GM19193 (cell line): ENCODE results near the gene TMEM207.

Experiments used
- POLR2A ChIP-seq: IDR thresholded peaks from 4 replicates; pipeline ENCODE4 v1.6.1; 2011; ENCODE audit not compliant: insufficient read depth, insufficient read length; ENCODE audit errors: extremely low read depth

Gene TMEM207

DNA sequence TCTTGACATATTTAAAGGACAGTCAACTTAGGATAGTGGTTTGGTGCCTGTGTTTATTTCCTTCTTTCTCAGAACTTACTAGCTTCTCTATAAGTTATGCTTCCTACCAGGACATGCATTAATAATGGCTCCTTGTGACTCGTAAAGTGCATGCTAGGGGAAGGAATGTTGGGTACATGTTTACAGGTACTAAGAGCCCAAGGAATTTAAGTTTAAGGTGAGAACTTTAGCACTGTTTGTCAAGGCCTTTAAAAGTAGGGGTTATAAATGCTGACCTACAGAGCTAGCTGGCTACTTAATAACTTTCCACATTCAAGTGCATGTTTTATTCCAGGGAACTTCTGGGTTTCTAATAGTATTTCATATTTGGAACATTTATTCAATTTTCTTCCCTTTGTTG is at the start of gene TMEM207:
Gene TMEM207 (minus strand): TSS at position 101 of the 400 bp plus-strand sequence. CDS start 92 bp downstream, at position 9.
- no peak for TF ChIP-seq POLR2A

DNA sequence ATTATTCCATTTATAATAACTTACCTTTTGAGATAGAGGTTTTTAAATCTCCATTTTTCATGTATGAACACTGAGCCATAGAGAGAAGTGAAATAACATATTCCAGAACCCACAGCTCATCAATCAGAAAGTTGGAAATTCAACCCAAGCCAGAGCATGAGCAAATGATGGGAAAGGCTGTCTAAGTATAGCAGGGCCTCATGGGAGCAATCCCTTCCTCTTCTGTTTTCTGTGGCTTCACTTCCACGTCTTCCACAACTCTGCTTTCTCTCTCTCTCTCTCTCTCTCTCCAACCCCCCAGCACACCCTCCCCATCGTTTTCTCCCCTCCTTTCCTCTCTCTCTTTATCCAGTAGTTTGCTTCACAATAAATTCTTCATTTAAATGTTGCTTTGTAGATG is 49.4 kb upstream of the TMEM207 start:
- no peak for TF ChIP-seq POLR2A

DNA sequence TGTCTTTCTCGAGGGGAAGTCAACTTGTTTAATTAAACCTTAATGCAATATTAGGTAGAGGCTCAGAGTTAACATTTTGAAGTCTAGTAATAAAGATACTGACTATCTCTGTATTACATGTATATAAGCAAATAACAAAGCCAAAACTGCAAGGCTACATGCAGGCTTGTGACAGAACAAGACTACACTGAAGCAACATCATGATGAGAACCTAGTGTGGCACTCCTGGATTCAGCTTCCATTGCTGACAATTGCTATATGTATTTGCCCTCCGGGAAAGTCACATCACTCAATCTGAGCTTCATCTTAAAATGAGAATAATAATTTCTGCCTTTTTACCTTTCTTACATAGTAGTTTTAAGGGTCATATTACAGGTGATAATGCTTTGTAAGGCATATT is 48.6 kb upstream of the TMEM207 start:
- no peak for TF ChIP-seq POLR2A

DNA sequence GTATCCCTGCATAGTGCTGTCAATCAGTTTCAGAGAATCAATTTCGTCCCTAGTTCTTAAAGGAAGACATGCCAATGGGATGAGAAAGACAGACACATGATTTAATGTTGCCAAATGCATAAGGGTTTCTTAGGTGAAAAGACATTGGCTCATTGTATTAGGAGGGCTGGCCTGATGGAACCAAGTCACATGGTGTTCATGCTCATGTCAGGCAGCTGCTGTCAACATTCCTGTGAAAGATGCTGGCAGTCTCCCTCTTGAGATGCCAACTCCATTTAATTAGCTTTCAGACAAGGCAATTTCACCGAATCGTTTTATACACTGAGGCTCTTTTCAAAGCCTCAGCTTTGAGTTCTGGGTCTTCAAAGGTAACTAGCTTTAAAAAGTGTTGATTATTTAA is 48.1 kb upstream of the TMEM207 start:
- no peak for TF ChIP-seq POLR2A

DNA sequence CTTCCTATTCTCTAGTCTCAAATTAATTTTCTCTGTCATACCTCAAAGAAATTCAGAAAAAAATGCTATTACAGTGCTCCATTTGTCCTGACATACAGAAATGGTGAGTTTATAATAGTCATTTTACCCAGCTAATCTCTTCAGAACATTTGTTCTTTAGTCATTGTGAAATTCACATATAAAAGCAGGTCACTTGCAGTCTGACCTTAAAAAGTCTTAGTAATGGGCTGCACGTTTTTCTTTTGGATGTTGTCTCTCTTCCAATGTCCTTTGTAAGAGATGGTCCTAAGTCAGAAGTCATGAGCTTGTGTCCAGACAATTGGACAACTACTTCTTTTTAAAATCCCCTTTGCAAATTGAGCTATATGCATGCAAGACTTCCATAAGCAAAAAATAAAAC is 47.2 kb upstream of the TMEM207 start:
- TF ChIP-seq POLR2A, result no peak

DNA sequence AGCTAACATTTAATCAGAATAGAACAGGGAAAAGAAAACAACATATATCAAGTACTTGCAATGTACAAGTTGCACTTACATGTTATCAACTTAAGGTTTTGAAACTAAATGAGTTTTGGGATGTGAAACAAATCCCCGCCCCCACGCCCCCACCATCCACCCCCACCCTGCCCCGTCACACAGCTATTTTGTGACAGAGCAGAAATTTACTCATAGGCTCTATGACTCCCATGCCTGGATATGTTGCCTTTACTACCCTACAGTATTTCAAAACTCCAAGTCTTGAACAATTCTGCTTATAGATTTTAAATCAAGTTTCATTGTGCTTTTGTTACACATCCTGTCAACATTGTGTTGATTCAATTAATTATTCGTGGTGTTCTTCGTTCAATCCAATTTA is 46.1 kb upstream of the TMEM207 start:
- no peak for TF ChIP-seq POLR2A

DNA sequence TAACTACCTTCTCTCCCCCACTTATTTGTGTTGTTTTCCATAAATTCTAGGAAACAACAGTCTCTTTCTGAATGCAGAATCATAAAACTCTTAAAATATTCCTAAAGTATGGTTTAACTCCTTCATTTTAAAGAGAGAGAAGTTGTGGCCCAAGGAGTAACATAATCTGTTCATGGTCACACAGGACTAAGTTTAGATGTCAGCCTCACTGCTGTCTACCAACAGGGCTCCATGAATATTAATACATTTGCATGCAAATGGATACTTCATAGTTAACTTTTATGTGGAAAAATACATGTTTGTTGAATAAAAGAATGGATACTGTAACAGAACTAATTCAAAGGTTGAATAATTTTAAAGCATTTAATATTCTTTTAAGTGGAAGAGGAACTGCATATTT is 45.7 kb upstream of the TMEM207 start:
- no peak for TF ChIP-seq POLR2A

DNA sequence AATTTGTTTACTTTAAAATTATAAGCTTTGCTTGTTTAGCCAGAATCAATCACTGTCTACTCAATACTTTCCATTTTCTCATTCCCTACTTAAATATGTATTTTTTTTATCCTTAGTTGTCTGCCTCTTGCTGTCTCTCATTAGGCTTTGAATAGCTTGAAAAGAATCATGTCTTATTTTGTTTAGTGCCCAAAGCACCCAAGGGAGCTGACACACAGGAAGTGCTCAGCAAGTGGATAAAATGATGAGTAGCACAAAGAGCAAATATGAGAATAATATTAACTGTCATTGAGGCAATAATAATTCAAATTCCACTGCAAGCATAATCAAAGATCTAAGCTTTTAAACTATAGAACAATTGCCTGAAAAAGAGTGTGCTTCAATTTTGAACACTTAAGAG is 45.2 kb upstream of the TMEM207 start:
- TF ChIP-seq POLR2A, result no peak

DNA sequence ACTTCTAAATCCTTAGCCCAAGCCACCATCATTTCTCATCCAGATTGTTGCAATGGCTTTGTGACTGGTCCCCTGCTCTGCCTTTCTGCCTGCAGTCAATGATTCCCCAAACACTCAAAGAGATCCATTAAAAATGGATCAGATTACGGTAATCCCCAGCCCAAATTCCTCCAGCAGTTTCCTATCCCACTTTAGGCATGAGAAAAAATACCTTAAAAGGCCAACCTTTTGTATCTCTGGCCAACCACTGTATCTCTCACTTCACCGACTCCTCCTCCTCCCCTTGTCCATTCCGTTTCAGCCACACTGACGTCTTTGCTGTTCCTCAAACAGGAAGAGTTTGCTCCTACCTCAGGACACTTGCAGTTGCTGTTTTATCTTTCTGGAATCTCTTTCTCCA is 43.3 kb upstream of the TMEM207 start:
- no peak for TF ChIP-seq POLR2A

DNA sequence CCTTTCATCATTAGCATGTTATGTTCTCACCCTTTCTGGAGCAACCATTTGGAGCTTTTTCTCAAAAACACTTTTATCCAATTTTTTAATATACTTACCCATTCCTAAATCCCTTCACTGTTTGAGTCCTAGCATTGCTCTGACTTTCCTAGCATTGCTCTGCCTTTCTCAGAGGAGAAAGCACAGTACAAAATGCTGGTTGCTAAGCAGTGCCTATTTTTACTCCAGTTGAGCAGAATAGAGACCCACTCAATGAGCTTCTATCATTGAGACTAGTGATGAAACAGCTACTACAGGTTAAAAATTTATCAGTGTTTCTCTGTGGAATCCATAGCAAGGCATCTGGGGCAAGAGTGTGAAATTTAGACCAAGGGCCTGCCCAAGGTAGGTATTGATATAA is 42.4 kb upstream of the TMEM207 start:
- TF ChIP-seq POLR2A, result no peak

DNA sequence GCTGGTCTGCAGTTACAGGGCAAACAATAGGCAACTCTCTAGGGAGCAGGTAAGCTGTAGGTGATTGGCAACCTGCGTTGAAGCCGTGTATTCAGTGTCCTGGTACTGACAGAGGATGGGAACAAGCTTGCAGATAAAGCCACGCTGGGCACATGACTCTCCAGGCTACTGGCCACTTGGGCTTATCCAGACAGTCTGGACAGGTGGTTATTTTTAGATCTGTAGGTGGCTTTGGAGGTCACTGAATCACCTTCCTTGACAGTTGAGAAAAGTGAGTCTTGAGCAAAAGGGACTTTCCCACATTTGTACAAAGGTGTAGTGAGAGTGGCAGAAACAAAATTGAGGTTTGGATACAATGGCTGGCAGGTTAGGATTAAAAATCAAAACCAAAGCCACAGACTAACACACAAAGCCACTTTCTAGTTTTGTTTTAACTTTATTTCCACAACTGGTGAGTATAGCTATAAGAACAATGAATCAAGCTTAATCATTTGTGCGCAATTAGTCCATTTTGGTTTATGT is 41.9 kb upstream of the TMEM207 start:
- TF ChIP-seq POLR2A, result no peak

DNA sequence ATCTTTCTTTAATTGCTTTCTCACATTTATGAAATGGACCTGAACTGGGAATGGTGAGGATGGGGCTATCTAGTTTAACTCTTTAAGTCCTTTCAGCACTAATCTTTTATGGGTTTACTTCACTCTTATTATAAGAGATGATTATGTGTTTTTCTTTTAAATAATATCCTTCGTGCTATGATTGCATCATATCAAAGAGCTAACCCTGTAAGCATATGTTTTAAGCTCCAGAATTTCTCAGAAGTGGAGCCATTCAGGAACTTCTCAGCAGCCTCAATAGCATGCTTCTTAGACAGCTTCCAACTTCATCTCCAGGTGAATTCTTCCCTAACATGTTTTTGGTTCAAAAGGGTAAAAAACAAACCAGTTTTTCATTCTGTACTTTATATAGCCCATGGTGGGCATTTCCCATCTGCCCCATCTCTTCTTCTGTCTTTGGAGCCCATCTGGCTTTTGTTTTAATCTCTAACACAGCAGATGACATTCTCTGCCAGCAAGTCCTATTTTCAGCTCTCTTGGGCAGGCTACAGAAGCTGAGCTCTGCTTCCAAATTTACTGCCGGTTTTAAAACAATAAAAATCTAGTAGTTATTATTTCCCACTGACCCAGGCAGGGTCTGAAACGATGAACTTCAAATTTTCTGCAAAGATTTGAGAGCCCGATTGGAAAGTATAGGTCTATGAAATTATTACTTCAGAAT is 37.4 kb upstream of the TMEM207 start:
- TF ChIP-seq POLR2A, result no peak

DNA sequence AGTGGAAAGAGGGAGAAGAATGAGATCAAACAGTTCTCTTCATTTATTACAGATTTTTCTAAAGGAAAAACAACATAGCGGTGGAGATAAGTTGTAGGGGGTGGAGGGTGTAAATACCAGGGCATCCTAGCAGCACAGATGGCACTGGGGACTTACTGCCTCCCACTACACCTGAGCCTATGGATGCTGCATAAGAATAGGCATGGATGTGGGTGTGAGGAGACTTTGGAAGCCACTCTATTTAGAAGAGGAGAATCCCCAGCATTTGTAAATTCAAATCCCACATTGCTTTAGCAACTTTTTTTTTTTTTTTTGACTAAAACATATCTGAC is 36.8 kb upstream of the TMEM207 start:
- TF ChIP-seq POLR2A, result no peak

DNA sequence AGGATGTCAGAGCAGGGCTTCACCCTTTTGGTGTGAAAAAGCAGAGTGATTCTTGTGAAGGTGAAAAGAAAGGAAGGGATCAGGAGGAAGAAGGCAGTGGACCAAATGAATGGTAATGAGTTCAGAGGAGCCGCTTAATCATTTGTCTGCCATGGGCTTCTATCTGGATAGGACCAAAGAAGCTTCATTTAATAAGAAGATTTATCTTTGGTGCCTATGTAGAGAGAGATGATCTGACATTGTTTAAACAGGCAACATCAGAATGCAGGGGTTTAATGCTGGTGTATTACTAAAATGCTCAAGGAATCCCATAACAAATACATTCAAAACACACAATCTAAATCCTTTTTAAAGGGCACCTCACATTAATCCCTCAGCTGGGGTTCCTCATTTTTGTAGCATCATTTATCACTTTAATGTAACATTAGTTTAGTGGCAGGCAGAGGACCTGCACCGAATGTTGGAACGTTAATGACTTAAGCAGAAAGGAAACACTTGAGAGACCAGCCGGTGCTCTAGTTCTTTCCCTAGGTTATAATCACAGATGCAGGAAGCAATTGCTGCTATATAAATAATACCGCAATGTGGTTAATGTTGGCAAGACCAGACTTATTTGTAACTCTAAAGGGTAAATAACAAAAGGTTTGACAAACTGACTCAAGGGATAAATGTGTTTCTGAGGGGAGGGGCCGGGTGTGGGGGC is 36.3 kb upstream of the TMEM207 start:
- no peak for TF ChIP-seq POLR2A

DNA sequence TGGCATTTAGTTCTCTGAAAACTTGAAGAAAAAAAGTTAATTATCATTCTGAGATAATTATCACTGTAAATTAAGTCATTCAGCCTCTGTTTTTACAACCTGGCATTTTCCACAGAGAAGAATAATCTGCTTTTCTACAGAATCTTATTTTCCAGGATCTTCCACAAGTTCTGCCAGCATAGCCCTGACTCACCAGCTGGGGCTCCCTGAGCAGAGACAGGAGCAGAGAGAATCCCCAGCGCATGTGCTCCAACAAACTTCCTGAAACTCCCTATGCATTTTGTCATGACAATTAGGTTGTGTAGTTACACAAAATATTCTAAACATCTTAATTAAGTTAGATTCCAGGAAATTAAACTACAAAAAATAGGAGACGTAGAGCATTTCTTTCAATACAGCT is 32.1 kb upstream of the TMEM207 start:
- no peak for TF ChIP-seq POLR2A

DNA sequence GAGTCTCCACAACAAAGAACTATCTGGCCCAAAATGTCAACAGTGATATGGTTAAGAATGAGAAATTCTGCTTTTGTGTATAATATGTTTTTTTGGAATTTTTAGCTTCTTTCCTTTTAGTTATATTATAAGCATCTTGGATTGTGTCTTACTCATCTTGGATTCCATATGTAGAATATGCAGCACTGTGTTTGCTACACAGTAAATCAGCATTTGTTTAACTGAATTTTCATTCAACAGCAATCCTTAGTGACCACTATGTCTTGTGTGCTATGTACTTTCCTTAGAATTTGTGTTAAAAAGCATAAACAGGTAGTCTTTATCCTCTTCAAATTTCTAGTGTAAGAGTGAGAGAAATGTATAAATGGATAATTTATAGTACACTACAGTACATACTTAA is 18.2 kb upstream of the TMEM207 start:
- TF ChIP-seq POLR2A, result no peak

DNA sequence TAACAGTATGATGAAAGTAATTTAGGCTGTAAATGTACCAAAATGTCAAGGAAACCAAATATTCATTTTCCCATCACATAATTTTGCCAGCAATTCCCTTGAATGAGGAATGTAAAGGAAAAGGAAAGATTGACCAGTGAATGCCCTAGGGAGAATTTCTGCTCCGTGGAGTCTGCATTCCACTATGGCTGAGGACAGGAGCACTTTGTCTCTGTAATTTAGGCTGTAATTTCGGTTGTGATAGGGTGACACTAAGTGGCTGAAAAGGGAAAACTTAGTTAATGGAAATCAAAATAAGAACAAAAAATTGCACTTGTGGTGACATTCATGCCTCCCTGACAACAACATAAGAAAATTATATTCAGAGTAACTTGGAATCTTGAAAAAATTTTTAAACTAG is 8.3 kb upstream of the TMEM207 start:
- TF ChIP-seq POLR2A, result no peak

DNA sequence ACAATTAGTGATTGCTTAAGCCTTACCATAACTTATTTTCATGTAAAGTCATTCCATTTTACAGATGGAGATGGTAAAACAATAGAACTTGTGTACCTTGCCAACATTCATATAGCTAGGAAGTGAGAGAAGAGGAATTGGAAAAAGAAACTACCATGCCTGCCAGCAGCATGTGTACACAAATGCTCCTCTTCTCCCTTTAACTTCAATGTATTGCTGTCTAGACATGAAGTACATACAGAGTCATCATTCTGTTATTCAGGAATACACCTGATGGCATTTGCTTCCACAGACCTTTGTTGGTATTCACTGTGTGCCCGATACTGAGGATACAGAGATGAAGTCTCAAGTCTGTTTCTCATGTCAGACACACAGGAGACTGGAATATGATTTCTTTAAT is 7.1 kb upstream of the TMEM207 start:
- no peak for TF ChIP-seq POLR2A

DNA sequence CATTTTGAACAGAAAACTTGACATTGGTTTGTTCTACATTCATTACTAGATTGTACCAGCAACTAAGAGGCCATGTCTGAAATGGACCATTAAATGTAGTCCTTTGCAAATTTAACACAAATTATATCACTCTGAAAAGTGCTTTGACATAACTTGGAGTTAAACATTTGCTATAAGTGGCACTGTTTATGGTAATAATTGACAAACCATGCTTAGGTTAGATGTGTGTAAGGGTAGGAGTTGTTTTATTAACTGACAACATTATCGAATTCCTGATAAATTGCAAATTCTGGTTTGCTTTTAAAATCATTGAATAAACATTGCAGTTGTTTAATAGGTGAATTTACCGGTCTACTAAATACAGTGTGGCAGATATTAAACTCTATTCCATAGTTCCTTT is 6.1 kb upstream of the TMEM207 start:
- no peak for TF ChIP-seq POLR2A
